GM18907 (cell line): ENCODE measurements around the gene RBM18.

Experiments
- ATAC-seq: cut with Tn5 transposase; IDR thresholded peaks from one replicate; pipeline ENCODE4 v1.9.1; 2021; ENCODE audit warnings: mild to moderate bottlenecking, moderate library complexity; ENCODE audit not compliant: unreplicated experiment

Gene RBM18

GRCh38 chr9:122264360-122265148 is at the start of gene RBM18, which contains the start of gene MRRF:
Gene RBM18, minus strand, starts transcription at chr9:122264840. Its CDS starts 3,348 bp downstream, at chr9:122261492.
Gene MRRF, plus strand, starts transcription at chr9:122264882. Its CDS starts 6,010 bp downstream, at chr9:122270892.
- peak; percentile 85 for ATAC-seq

GRCh38 chr9:122314165-122314564 is 49.5 kb upstream of the RBM18 start:
- ATAC-seq: no peak

GRCh38 chr9:122309861-122310260 is 45.2 kb upstream of the RBM18 start:
- ATAC-seq: no peak

GRCh38 chr9:122307925-122308324 is 43.3 kb upstream of the RBM18 start:
- no peak for ATAC-seq

- no peak for ATAC-seq
These were observed 42.4 kb upstream of the RBM18 start for GRCh38 chr9:122307061-122307460.

GRCh38 chr9:122302237-122303093 is 37.8 kb upstream of the RBM18 start:
- ATAC-seq: no peak

- no peak for ATAC-seq
These were observed 32.9 kb upstream of the RBM18 start for GRCh38 chr9:122297512-122297911.

GRCh38 chr9:122294531-122294930 is 29.9 kb upstream of the RBM18 start:
- no peak for ATAC-seq

- no peak for ATAC-seq
These were observed 26.8 kb upstream of the RBM18 start for GRCh38 chr9:122291458-122291857.

- no peak for ATAC-seq
These were observed 22.6 kb upstream of the RBM18 start for GRCh38 chr9:122287214-122287720.

GRCh38 chr9:122286764-122287163 is 22.1 kb upstream of the RBM18 start:
- ATAC-seq: peak; percentile 83

GRCh38 chr9:122281368-122281767 is 16.7 kb upstream of the RBM18 start:
- no peak for ATAC-seq

- ATAC-seq: no peak
These were observed 12.8 kb upstream of the RBM18 start for GRCh38 chr9:122277285-122277897.

GRCh38 chr9:122276096-122276495 is 11.5 kb upstream of the RBM18 start:
- no peak for ATAC-seq

GRCh38 chr9:122274055-122274454 is 9.4 kb upstream of the RBM18 start:
- no peak for ATAC-seq

- ATAC-seq: no peak
These were observed 3.6 kb upstream of the RBM18 start for GRCh38 chr9:122268041-122268814.

GRCh38 chr9:122265149-122265915 is 692 bp upstream of the RBM18 start:
- peak; percentile 43 for ATAC-seq

- no peak for ATAC-seq
These were observed 816 bp downstream of the RBM18 start for GRCh38 chr9:122263699-122264349.

GRCh38 chr9:122262073-122262472 is 2.6 kb downstream of the RBM18 start:
- ATAC-seq: no peak
